HEK293 (cell line): ENCODE measurements around the gene CEMP1.

Experiments used
- CTCF ChIA-PET: fragments of 350-600 bp; formaldehyde crosslinking; extraction: SDS; loops from one replicate; lab custom pipeline; 2021; ENCODE audit warnings: antibody characterized with exemption; lab: Yijun Ruan, JAX
- POLR2A ChIA-PET: fragments of 300-600 bp; formaldehyde crosslinking; extraction: SDS; loops from one replicate; lab custom pipeline; 2020; ENCODE audit warnings: antibody characterized with exemption, inconsistent platforms; lab: Yijun Ruan, JAX
- H3K27ac ChIP-seq: fragments of 200-500 bp; sonication (Bioruptor generic); 2 replicates; pipeline ENCODE4 v1.5.1; 2014; ENCODE audit warnings: low read depth, low read length, control low read depth, inconsistent platforms; ENCODE audit errors: extremely low read depth
- H3K36me3 ChIP-seq, 2 experiments: fragments of 200-500 bp in 1 of 2; sonication (Bioruptor generic) in 1 of 2; 1 replicate in 1 of 2; 2 replicates in 1 of 2; pipeline ENCODE4 v1.5.1; 2014 to 2017; ENCODE audit warnings: inconsistent platforms in 2 of 2, low read length in 2 of 2; ENCODE audit not compliant: control insufficient read depth in 2 of 2, insufficient read depth in 1 of 2
- H3K4me1 ChIP-seq: fragments of 200-500 bp; sonication (Bioruptor generic); 2 replicates; pipeline ENCODE4 v1.5.1; 2014; ENCODE audit warnings: mild to moderate bottlenecking, low read length, inconsistent platforms; ENCODE audit not compliant: control insufficient read depth, insufficient read depth
- H3K4me3 ChIP-seq: 2 replicates; pipeline ENCODE4 v1.5.1; 2011; ENCODE audit warnings: low read depth, mild to moderate bottlenecking, control low read depth, low read length, moderate library complexity
- H3K9me3 ChIP-seq: fragments of 200-500 bp; sonication (Bioruptor generic); 2 replicates; pipeline ENCODE4 v1.5.1; 2014; ENCODE audit warnings: low read depth, low read length, inconsistent platforms; ENCODE audit not compliant: control insufficient read depth, insufficient read depth
- BCL6B ChIP-seq: fragments of 450-650 bp; formaldehyde crosslinking; IDR thresholded peaks from 2 replicates; pipeline ENCODE4 v1.5.1; 2017; ENCODE audit warnings: missing biosample characterization, missing genetic modification characterization
- GLI2 ChIP-seq: fragments of 450-650 bp; formaldehyde crosslinking; IDR thresholded peaks from 2 replicates; pipeline ENCODE4; 2017; ENCODE audit warnings: missing biosample characterization, missing genetic modification characterization, low read depth, borderline replicate concordance
- GLIS1 ChIP-seq: fragments of 450-650 bp; formaldehyde crosslinking; IDR thresholded peaks from 2 replicates; pipeline ENCODE4 v1.5.1; 2016; ENCODE audit warnings: missing biosample characterization, missing genetic modification characterization
- MZF1 ChIP-seq: fragments of 450-650 bp; formaldehyde crosslinking; IDR thresholded peaks from 2 replicates; pipeline ENCODE4 v1.5.1; 2017; ENCODE audit warnings: missing biosample characterization, missing genetic modification characterization, borderline replicate concordance
- PATZ1 ChIP-seq: fragments of 450-650 bp; formaldehyde crosslinking; IDR thresholded peaks from 2 replicates; pipeline ENCODE4 v1.5.1; 2016; ENCODE audit warnings: missing biosample characterization, missing genetic modification characterization
- PRDM1 ChIP-seq: fragments of 450-650 bp; formaldehyde crosslinking; IDR thresholded peaks from 2 replicates; pipeline ENCODE4; 2016; ENCODE audit warnings: missing biosample characterization, missing genetic modification characterization
- TCF7L2 ChIP-seq: IDR thresholded peaks from 2 replicates; pipeline ENCODE4 v1.6.1; 2011; ENCODE audit warnings: low read depth, mild to moderate bottlenecking, inconsistent platforms, low read length, moderate library complexity, borderline replicate concordance
- ZEB2 ChIP-seq: fragments of 450-650 bp; formaldehyde crosslinking; IDR thresholded peaks from 2 replicates; pipeline ENCODE4 v1.5.1; 2016; ENCODE audit warnings: missing biosample characterization, missing genetic modification characterization
- ZIC2 ChIP-seq: fragments of 450-650 bp; formaldehyde crosslinking; IDR thresholded peaks from 2 replicates; pipeline ENCODE4 v1.5.1; 2016; ENCODE audit warnings: missing biosample characterization, missing genetic modification characterization
- ZNF366 ChIP-seq: fragments of 450-650 bp; formaldehyde crosslinking; conservative IDR thresholded peaks from 2 replicates; pipeline ENCODE4 v1.5.1; 2016; ENCODE audit warnings: missing biosample characterization, missing genetic modification characterization
- ZNF398 ChIP-seq: fragments of 450-650 bp; formaldehyde crosslinking; IDR thresholded peaks from 2 replicates; pipeline ENCODE4 v1.5.1; 2017; ENCODE audit warnings: missing biosample characterization, missing genetic modification characterization
- ZNF423 ChIP-seq: fragments of 450-650 bp; formaldehyde crosslinking; IDR thresholded peaks from 2 replicates; pipeline ENCODE4 v1.5.1; 2016; ENCODE audit warnings: missing biosample characterization, missing genetic modification characterization
- ZNF48 ChIP-seq: fragments of 450-650 bp; formaldehyde crosslinking; IDR thresholded peaks from 2 replicates; pipeline ENCODE4 v1.5.1; 2016; ENCODE audit warnings: missing biosample characterization, missing genetic modification characterization
- ZNF501 ChIP-seq: fragments of 450-650 bp; formaldehyde crosslinking; IDR thresholded peaks from 2 replicates; pipeline ENCODE4 v1.5.1; 2016; ENCODE audit warnings: missing biosample characterization, missing genetic modification characterization
- ZNF600 ChIP-seq: fragments of 450-650 bp; formaldehyde crosslinking; IDR thresholded peaks from 2 replicates; pipeline ENCODE4 v1.5.1; 2016; ENCODE audit warnings: missing biosample characterization, missing genetic modification characterization
- ZNF624 ChIP-seq: fragments of 450-650 bp; formaldehyde crosslinking; IDR thresholded peaks from 2 replicates; pipeline ENCODE4 v1.5.1; 2017; ENCODE audit warnings: missing biosample characterization, missing genetic modification characterization
- ZNF664 ChIP-seq: fragments of 450-650 bp; formaldehyde crosslinking; IDR thresholded peaks from 2 replicates; pipeline ENCODE4 v1.5.1; 2016; ENCODE audit warnings: missing biosample characterization, missing genetic modification characterization
- ZNF677 ChIP-seq: fragments of 450-650 bp; IDR thresholded peaks from 2 replicates; pipeline ENCODE4 v1.5.0; 2018; ENCODE audit warnings: missing biosample characterization, mild to moderate bottlenecking, missing genetic modification characterization, moderate library complexity
- ZNF785 ChIP-seq: fragments of 450-650 bp; formaldehyde crosslinking; IDR thresholded peaks from 2 replicates; pipeline ENCODE4 v1.5.1; 2016; ENCODE audit warnings: missing biosample characterization, missing genetic modification characterization
- ZNF837 ChIP-seq: fragments of 450-650 bp; formaldehyde crosslinking; IDR thresholded peaks from 2 replicates; pipeline ENCODE4 v1.5.1; 2016; ENCODE audit warnings: missing biosample characterization, missing genetic modification characterization
- ZXDB ChIP-seq: fragments of 450-650 bp; formaldehyde crosslinking; IDR thresholded peaks from 2 replicates; pipeline ENCODE4 v1.5.1; 2016; ENCODE audit warnings: missing biosample characterization, missing genetic modification characterization

CEMP1 gene

GRCh38 chr16:2499454-2499853 is 31.8 kb downstream of the CEMP1 start:
- POLR2A ChIA-PET = interaction anchor here (0.6 kb wide), 1 partner anchor 44 kb away, joined by 3 read pairs; no protein-coding TSS in a partner anchor
- TF ChIP-seq TCF7L2 = no peak
- no peak for TF ChIP-seq ZNF837 (tag by site-specific recombination)
- no peak for TF ChIP-seq ZNF398
- no peak for TF ChIP-seq ZNF501 (tag by site-specific recombination)
- TF ChIP-seq ZNF677 = no peak
- no peak for TF ChIP-seq ZXDB
- TF ChIP-seq ZNF366 (tag by site-specific recombination) = no peak
- Histone ChIP-seq H3K9me3 (no peaks in the 10 kb centered on the region), H3K4me3 (no peak overlapping the region), H3K27ac (no peak overlapping the region), H3K36me3 (peaks cover 0 to 39% of the 10 kb centered on the region in 2 experiments; a peak in 1 of 3 replicates), H3K4me1 (peaks cover 7% of the 10 kb centered on the region)
- CTCF ChIA-PET = interaction anchor here (2.6 kb wide), 1 partner anchor 304 kb away, joined by 28 read pairs; the partner anchor contains the start of gene CASKIN1

GRCh38 chr16:2498531-2499253 is 32.5 kb downstream of the CEMP1 start:
- H3K9me3 ChIP-seq = no peaks in the 10 kb centered on the region
- peaks cover 7% of the 10 kb centered on the region for H3K4me1 ChIP-seq
- H3K4me3 ChIP-seq = no peak overlapping the region
- peaks cover 0 to 39% of the 10 kb centered on the region in 2 experiments; a peak in 1 of 3 replicates for H3K36me3 ChIP-seq
- CTCF ChIA-PET = no interaction called here
- H3K27ac ChIP-seq = no peak overlapping the region
- TF ChIP-seq ZNF664 (tag by site-specific recombination) (no peak), PATZ1 (tag by site-specific recombination) (no peak), ZNF48 (no peak), ZNF624 (tag by site-specific recombination) (no peak), ZIC2 (peak; percentile 23; the same call in 1 of the 2 replicates), GLI2 (tag by site-specific recombination) (no peak), ZNF600 (tag by site-specific recombination) (peak; percentile 44; the same call in 1 of the 2 replicates), ZNF785 (tag by site-specific recombination) (no peak), GLIS1 (tag by site-specific recombination) (peak; percentile 55)
- POLR2A ChIA-PET = no interaction called here

- POLR2A ChIA-PET = no interaction called here
- CTCF ChIA-PET = no interaction called here
- Histone ChIP-seq H3K36me3 (peaks cover 0 to 39% of the 10 kb centered on the region in 2 experiments; a peak in 1 of 3 replicates), H3K4me3 (no peak overlapping the region), H3K4me1 (peaks cover 7% of the 10 kb centered on the region), H3K27ac (no peak overlapping the region), H3K9me3 (no peaks in the 10 kb centered on the region)
- no peak for TF ChIP-seq MZF1
- TF ChIP-seq ZNF600 (tag by site-specific recombination) = no peak
- TF ChIP-seq BCL6B (tag by site-specific recombination) = no peak
- no peak for TF ChIP-seq ZNF423
- TF ChIP-seq PRDM1 (tag by site-specific recombination) = 0 out of 2 replicates have a peak, but pooled peaks have one; percentile 40
- no peak for TF ChIP-seq ZEB2
- TF ChIP-seq, all 188 proteins: peak for 1
Measured at GRCh38 chr16:2497695-2498484, 33.3 kb downstream of the CEMP1 start.
